GM12801 (cell line): ENCODE results near the gene C19orf44.

Experiments used
- CTCF ChIP-seq: IDR thresholded peaks from one replicate; pipeline ENCODE4 v1.5.1; 2011; ENCODE audit warnings: control low read depth; ENCODE audit not compliant: insufficient read length; ENCODE audit errors: extremely low read depth

The C19orf44 gene

GRCh38 chr19:16495982-16496612, at the start of gene C19orf44, which contains the start of gene CALR3:
C19orf44 (plus strand) TSS chr19:16496394; CDS start chr19:16500793, 4,399 bp downstream.
CALR3 (minus strand) TSS chr19:16496167; CDS start chr19:16496129, 38 bp downstream.
- no peak for TF ChIP-seq CTCF

- TF ChIP-seq CTCF = no peak
Measured at GRCh38 chr19:16446724-16447368, 49.3 kb upstream of the C19orf44 start.

- no peak for TF ChIP-seq CTCF
Measured at GRCh38 chr19:16449330-16449961, 46.7 kb upstream of the C19orf44 start.

- no peak for TF ChIP-seq CTCF
Measured at GRCh38 chr19:16452325-16452724, 43.9 kb upstream of the C19orf44 start.

GRCh38 chr19:16454351-16454918, 41.8 kb upstream of the C19orf44 start:
- TF ChIP-seq CTCF = no peak

GRCh38 chr19:16455489-16455888, 40.7 kb upstream of the C19orf44 start:
- TF ChIP-seq CTCF = no peak

GRCh38 chr19:16456652-16457194, 39.5 kb upstream of the C19orf44 start:
- no peak for TF ChIP-seq CTCF
